ENCODE results near the gene GPR151.

DNA sequence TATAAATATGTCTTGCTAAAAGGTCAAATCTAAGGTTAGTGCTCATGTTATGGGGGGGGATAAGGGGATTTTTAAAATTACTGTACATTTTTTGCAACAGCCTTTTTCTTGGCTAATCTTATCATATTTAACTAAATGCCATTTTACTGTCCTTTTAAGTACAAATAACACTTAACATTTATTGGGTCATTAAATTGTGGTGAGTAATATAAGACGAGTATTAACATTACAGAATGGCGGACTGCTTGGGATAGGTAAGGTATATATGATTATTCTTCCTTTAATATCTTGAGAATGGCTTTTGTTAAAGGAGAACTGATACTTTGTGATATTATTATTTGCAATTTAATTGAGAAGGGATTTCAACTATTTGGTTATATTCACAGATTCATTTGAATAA lies 33.2 kb downstream of the GPR151 start:
- TF ChIP-seq, protein P1, sequence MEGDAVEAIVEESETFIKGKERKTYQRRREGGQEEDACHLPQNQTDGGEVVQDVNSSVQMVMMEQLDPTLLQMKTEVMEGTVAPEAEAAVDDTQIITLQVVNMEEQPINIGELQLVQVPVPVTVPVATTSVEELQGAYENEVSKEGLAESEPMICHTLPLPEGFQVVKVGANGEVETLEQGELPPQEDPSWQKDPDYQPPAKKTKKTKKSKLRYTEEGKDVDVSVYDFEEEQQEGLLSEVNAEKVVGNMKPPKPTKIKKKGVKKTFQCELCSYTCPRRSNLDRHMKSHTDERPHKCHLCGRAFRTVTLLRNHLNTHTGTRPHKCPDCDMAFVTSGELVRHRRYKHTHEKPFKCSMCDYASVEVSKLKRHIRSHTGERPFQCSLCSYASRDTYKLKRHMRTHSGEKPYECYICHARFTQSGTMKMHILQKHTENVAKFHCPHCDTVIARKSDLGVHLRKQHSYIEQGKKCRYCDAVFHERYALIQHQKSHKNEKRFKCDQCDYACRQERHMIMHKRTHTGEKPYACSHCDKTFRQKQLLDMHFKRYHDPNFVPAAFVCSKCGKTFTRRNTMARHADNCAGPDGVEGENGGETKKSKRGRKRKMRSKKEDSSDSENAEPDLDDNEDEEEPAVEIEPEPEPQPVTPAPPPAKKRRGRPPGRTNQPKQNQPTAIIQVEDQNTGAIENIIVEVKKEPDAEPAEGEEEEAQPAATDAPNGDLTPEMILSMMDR (IDR thresholded peaks at IDR 0.05; ENCODE audit: poor library complexity) = no peak
- no peak for TF ChIP-seq EZH2 (IDR thresholded peaks at IDR 0.05; ENCODE audit: borderline replicate concordance)
- TF ChIP-seq EZH2phosphoT487 (IDR thresholded peaks at IDR 0.05; ENCODE audit: low read depth, severe bottlenecking, unreplicated experiment) = no peak

Measured in hepatocyte (in vitro differentiated cells).